Vagina (tissue), 2 donors: ENCODE results near the gene EPHA1. TPM values are rescaled to one million over a fixed set of nuclear protein-coding genes. Genes with fewer than 3 reads are reported as not detected.
A peak's percentile ranks its signal among the peaks of the same experiment; 100 is the strongest.
"Not testable (repeated sequence)": the region's sequence is repeated elsewhere in the genome, so short reads cannot be mapped to it uniquely, and the experiment has no call there.

Source experiments
- DNase-seq, 2 donors: peaks; one replicate each; pipeline ENCODE4 v3.0.0-alpha.2; 2017; ENCODE audit errors: extremely low spot score in 2 of 2
- H3K27ac ChIP-seq: fragments of 200-600 bp; sonication (generic); one replicate; pipeline ENCODE4 v1.5.1; 2019
- H3K27me3 ChIP-seq: fragments of 200-600 bp; sonication (generic); one replicate; pipeline ENCODE4 v1.5.1; 2019
- H3K36me3 ChIP-seq, 2 donors: fragments of 200-600 bp; sonication (generic); one replicate each; pipeline ENCODE4 v1.5.1; 2017 to 2019
- H3K4me1 ChIP-seq: fragments of 200-600 bp; sonication (generic); one replicate; pipeline ENCODE4 v1.5.1; 2019
- H3K4me3 ChIP-seq, 2 donors: fragments of 200-600 bp; sonication (generic); 1 replicate in 1 of 2; 2 replicates in 1 of 2; pipeline ENCODE4 v1.5.1; 2016 to 2019
- H3K9me3 ChIP-seq: fragments of 200-600 bp; sonication (generic); one replicate; pipeline ENCODE4 v1.5.1; 2019
- POLR2A ChIP-seq, 2 donors: fragments of 450-650 bp; IDR thresholded peaks; one replicate each; pipeline ENCODE4 v1.6.1; 2017; ENCODE audit warnings: antibody characterized with exemption in 2 of 2, mild to moderate bottlenecking in 2 of 2, moderate library complexity in 2 of 2
- POLR2AphosphoS5 ChIP-seq, 2 donors: sonication (generic); formaldehyde crosslinking; IDR thresholded peaks; one replicate each; pipeline ENCODE4 v1.9.0; 2017; ENCODE audit warnings: antibody characterized with exemption in 2 of 2, mild to moderate bottlenecking in 2 of 2, low read depth in 1 of 2; ENCODE audit not compliant: insufficient read depth in 1 of 2
- intact Hi-C: fragments of 100-400 bp; cut with DNase I; formaldehyde crosslinking; loops from one replicate; pipeline ENCODE4 v1.15.1; 2023
- total RNA-seq: library from RNA; depleted of rRNA; stranded (reverse); fragments of >200 nt; gene quantifications from one replicate; pipeline ENCODE4 v1.2.3, GENCODE V29; 2016
- TF ChIP-seq, protein P1 (sequence below), 3 experiments: fragments of 450-650 bp in 2 of 3; fragments of 200-600 bp in 1 of 3; sonication (generic) in 1 of 3; IDR thresholded peaks; one replicate each; pipeline ENCODE4 v1.5.1; 2017 to 2019; ENCODE audit warnings: antibody characterized with exemption in 3 of 3, mild to moderate bottlenecking in 2 of 3, moderate library complexity in 2 of 3

EPHA1 gene
- total RNA-seq, 1 donor from 2014 or later, result 51.3 TPM

DNA sequence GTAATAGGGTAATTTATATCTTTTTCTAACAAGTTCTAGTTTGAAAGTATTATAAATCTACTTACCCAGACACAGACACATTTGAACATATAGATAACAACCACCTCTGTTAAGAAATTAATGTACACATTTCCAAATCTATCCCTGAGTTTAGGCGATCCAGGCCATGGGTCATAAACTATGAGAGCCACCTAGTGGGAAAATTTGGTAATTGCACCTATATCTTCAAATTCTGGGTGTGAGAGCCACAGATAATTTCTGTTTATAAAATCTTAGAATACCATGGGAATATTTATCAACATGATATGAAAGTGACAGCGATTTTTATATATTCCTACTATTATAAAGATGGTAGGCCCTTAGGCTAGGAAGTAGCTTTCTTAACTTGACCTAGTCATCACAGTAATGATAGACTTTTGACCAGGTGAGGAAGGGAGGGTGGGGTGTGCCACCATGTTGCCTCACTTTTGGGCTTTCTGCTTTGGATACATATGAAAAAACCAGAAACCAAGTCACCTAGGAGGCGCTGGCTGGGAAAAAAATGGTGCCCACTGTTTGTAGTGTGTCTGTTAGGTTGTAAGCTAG lies 8.0 kb upstream of the EPHA1 start:
- H3K27me3 ChIP-seq, result no peaks in the 10 kb centered on the region
- H3K9me3 ChIP-seq, result no peaks in the 10 kb centered on the region
- peaks cover 17% of the 10 kb centered on the region for H3K4me1 ChIP-seq
- no peaks in the 10 kb centered on the region for H3K36me3 ChIP-seq
- H3K4me3 ChIP-seq, result no peak overlapping the region
- TF ChIP-seq POLR2A (IDR thresholded peaks at IDR 0.05) (no peak), POLR2AphosphoS5 (IDR thresholded peaks at IDR 0.05; ENCODE audit: insufficient read depth in 1 of 2, low read depth in 1 of 2) (peak in 1 of 2 donors; percentile 24)
- TF ChIP-seq, protein P1, sequence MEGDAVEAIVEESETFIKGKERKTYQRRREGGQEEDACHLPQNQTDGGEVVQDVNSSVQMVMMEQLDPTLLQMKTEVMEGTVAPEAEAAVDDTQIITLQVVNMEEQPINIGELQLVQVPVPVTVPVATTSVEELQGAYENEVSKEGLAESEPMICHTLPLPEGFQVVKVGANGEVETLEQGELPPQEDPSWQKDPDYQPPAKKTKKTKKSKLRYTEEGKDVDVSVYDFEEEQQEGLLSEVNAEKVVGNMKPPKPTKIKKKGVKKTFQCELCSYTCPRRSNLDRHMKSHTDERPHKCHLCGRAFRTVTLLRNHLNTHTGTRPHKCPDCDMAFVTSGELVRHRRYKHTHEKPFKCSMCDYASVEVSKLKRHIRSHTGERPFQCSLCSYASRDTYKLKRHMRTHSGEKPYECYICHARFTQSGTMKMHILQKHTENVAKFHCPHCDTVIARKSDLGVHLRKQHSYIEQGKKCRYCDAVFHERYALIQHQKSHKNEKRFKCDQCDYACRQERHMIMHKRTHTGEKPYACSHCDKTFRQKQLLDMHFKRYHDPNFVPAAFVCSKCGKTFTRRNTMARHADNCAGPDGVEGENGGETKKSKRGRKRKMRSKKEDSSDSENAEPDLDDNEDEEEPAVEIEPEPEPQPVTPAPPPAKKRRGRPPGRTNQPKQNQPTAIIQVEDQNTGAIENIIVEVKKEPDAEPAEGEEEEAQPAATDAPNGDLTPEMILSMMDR (IDR thresholded peaks at IDR 0.05), result peak; percentile 43 to 80 (median 58)
- intact Hi-C loops, result loop anchor here (10.0 kb wide), 2 partner anchors 52 to 172 kb away; partner anchors contain the start of gene FAM131B
- H3K27ac ChIP-seq, result no peak overlapping the region
- DNase-seq, result no peak

DNA sequence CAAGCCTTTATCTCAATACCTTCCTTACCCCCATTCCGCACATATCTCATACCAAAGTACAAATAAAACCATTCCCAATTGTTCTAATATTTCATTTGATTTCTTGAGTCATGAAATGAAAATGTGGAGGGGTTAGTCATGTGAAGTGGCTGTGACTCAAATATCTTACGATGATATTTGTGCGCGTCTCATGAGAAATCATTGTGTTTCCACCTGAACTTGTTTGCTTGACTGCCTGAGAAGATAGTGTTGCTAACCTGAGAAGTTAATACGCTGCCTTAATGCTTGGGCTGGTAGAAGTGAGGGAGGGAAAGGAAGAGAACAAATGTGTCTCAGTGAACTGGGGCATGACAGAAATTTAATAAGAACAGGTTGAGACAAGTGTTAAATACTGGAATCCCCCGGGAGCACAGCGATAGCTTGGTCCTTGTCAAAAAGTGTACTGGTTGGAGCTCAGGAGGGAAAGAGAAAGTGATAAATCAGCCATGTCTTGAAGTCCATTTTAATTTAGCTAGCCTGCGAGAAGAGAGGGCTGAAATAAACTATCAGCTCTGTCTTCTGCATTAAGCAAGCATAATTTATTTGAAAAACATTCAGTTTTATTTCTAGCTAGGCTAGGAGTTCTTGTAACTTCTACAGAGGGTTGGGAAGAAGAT lies 7.2 kb upstream of the EPHA1 start:
- Histone ChIP-seq H3K4me3 (no peak overlapping the region), H3K36me3 (no peaks in the 10 kb centered on the region), H3K27ac (no peak overlapping the region), H3K27me3 (no peaks in the 10 kb centered on the region), H3K9me3 (no peaks in the 10 kb centered on the region), H3K4me1 (peaks cover 25% of the 10 kb centered on the region)
- TF ChIP-seq POLR2A (IDR thresholded peaks at IDR 0.05) (no peak), POLR2AphosphoS5 (IDR thresholded peaks at IDR 0.05; ENCODE audit: insufficient read depth in 1 of 2, low read depth in 1 of 2) (no peak)
- TF ChIP-seq, protein P1 (IDR thresholded peaks at IDR 0.05), result no peak
- intact Hi-C loops, result loop anchor here (10.0 kb wide), 2 partner anchors 51 to 171 kb away; partner anchors contain the start of gene FAM131B
- DNase-seq, result no peak

DNA sequence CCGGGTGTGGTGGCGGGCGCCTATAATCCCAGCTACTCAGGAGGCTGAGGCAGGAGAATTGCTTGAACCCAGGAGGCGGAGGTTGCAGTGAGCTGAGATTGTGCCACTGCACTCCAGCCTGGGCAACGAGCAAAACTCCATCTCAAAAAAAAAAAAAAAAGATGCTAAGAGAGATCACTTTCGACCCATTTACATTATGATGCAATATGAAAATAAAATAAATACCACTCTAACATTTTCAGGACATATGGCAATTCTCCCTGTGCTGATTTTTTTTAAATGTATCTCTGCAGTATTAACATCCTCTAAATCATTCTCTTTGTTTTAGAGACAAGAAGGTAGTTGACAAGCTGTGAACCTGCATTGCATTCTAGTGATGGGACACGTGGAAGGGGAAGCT lies 6.6 kb upstream of the EPHA1 start:
- H3K36me3 ChIP-seq, DNase-seq, H3K4me3 ChIP-seq, H3K27ac ChIP-seq, H3K9me3 ChIP-seq, H3K27me3 ChIP-seq: not testable (repeated sequence)
- peaks cover 31% of the 10 kb centered on the region for H3K4me1 ChIP-seq
- intact Hi-C loops, result loop anchor here (10.0 kb wide), 2 partner anchors 50 to 170 kb away; partner anchors contain the start of gene FAM131B

- intact Hi-C loops, result loop anchor here (10.0 kb wide), 2 partner anchors 48 to 168 kb away; partner anchors contain the start of gene FAM131B
Observed at GRCh38 chr7:143413123-143413522, 4.5 kb upstream of the EPHA1 start.

DNA sequence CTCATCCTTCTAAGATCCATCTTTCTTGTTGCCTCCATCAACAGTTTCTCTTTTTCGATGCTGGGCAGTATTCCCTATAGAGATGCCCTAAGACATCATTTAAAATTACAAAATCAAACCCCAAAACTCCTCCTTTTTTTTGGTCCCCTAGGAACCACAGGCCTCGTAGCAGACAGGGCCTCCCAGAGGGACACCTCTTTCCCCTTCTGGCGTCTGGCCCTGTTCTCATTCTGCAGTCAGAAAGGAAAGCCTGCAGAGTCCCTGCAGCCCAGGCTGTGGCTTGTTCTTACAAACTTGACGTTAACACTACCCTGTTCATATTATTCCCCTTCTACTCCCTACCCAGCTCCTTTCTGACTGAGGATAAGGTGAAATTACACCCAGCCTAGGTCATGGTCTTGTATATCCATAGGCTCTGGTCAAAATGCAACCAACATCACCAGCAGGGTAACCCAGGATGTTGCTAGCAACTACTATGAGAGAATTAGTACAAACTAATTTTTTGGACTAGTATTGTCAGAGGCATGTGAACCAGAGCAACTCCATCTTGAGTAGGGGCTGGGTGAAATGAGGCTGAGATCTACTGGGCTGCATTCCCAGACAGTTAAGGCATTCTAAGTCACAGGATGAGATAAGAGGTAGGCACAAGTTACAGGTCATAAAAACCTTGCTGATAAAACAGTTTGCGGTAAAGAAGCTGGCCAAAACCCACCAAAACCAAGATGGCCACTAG lies 3.5 kb upstream of the EPHA1 start:
- H3K4me1 ChIP-seq, result peaks cover 62% of the 10 kb centered on the region
- DNase-seq, result no peak
- intact Hi-C loops, result loop anchor here (10.0 kb wide), 2 partner anchors 47 to 167 kb away; partner anchors contain the start of gene FAM131B

More at GRCh38 chr7:143413123-143413522, 4.5 kb upstream of the EPHA1 start:
- no peak overlapping the region for H3K27ac ChIP-seq
- TF ChIP-seq POLR2AphosphoS5 (IDR thresholded peaks at IDR 0.05; ENCODE audit: insufficient read depth in 1 of 2, low read depth in 1 of 2), result no peak
- TF ChIP-seq, protein P1 (IDR thresholded peaks at IDR 0.05), result no peak
- no peak for TF ChIP-seq POLR2A (IDR thresholded peaks at IDR 0.05)
- H3K27me3 ChIP-seq, result no peaks in the 10 kb centered on the region
- H3K36me3 ChIP-seq, result no peaks in the 10 kb centered on the region
- H3K9me3 ChIP-seq, result no peaks in the 10 kb centered on the region
- no peak overlapping the region for H3K4me3 ChIP-seq
- DNase-seq, result no peak
- H3K4me1 ChIP-seq, result peaks cover 52% of the 10 kb centered on the region

More for the DNA sequence above, 3.5 kb upstream of the EPHA1 start:
- H3K36me3 ChIP-seq, result no peaks in the 10 kb centered on the region
- H3K4me3 ChIP-seq, result no peak overlapping the region
- TF ChIP-seq POLR2A (IDR thresholded peaks at IDR 0.05) (no peak), POLR2AphosphoS5 (IDR thresholded peaks at IDR 0.05; ENCODE audit: insufficient read depth in 1 of 2, low read depth in 1 of 2) (no peak)
- TF ChIP-seq, protein P1 (IDR thresholded peaks at IDR 0.05), result no peak
- H3K27ac ChIP-seq, result peak overlapping the region; percentile 45
- H3K27me3 ChIP-seq, result no peaks in the 10 kb centered on the region
- no peaks in the 10 kb centered on the region for H3K9me3 ChIP-seq
